OCI-LY7 (cell line): Measurements from ENCODE around the gene NBR1. TPM values are rescaled to one million over a fixed set of nuclear protein-coding genes. Genes with fewer than 3 reads are reported as not detected.
A peak's percentile ranks its signal among the peaks of the same experiment; 100 is the strongest.
"Not testable (repeated sequence)": the region's sequence is repeated elsewhere in the genome, so short reads cannot be mapped to it uniquely, and the experiment has no call there.

ENCODE experiments used
- BruUV-seq: library from RNA; stranded (reverse); fragments of 400-500 nt; replicated peaks from 2 replicates; lab custom pipeline; 2021; lab: Mats Ljungman, UMichigan
- CTCF ChIA-PET: fragments of 300-600 bp; sonication (Branson Sonifier 250); formaldehyde crosslinking; loops from one replicate; lab custom pipeline; 2022; ENCODE audit warnings: antibody characterized with exemption; ENCODE audit not compliant: unreplicated experiment; lab: Charles Lee
- POLR2A ChIA-PET: fragments of 300-600 bp; sonication (Branson Sonifier 250); formaldehyde crosslinking; loops from one replicate; lab custom pipeline; 2022; ENCODE audit warnings: antibody characterized with exemption; lab: Charles Lee
- DNase-seq: peaks from one replicate; pipeline ENCODE4 v3.0.0-alpha.2; 2015; ENCODE audit warnings: low spot score
- H2AFZ ChIP-seq: fragments of 200-600 bp; sonication (generic), shearing (Covaris generic); 2 replicates; pipeline ENCODE4 v1.6.1; 2014; ENCODE audit warnings: mild to moderate bottlenecking, antibody characterized with exemption, low read length, moderate library complexity
- H3K27ac ChIP-seq: fragments of 200-600 bp; sonication (generic); 2 replicates; pipeline ENCODE4 v1.5.1; 2014; ENCODE audit warnings: mixed run types, low read depth, mild to moderate bottlenecking, moderate library complexity, low read length, inconsistent platforms; ENCODE audit not compliant: poor library complexity, severe bottlenecking
- H3K36me3 ChIP-seq: fragments of 200-600 bp; sonication (generic); 2 replicates; pipeline ENCODE4 v1.6.1; 2014; ENCODE audit warnings: mild to moderate bottlenecking, antibody characterized with exemption, low read length, moderate library complexity, mixed read lengths; ENCODE audit not compliant: insufficient read depth
- H3K4me1 ChIP-seq: fragments of 200-600 bp; sonication (generic); 2 replicates; pipeline ENCODE4 v1.5.1; 2014; ENCODE audit warnings: mild to moderate bottlenecking, low read length; ENCODE audit not compliant: insufficient read depth, poor library complexity, severe bottlenecking
- H3K4me2 ChIP-seq: fragments of 200-600 bp; sonication (generic); 2 replicates; pipeline ENCODE4 v1.6.1; 2014; ENCODE audit warnings: mild to moderate bottlenecking, low read length
- H3K4me3 ChIP-seq: fragments of 200-600 bp; sonication (generic); 2 replicates; pipeline ENCODE4 v1.5.1; 2014; ENCODE audit warnings: mild to moderate bottlenecking, low read depth, low read length; ENCODE audit not compliant: poor library complexity, severe bottlenecking
- H3K79me2 ChIP-seq: fragments of 200-600 bp; sonication (generic); 2 replicates; pipeline ENCODE4 v1.6.1; 2016; ENCODE audit warnings: low read depth, mild to moderate bottlenecking, low read length, moderate library complexity, mixed read lengths; ENCODE audit not compliant: insufficient read depth
- H3K9me2 ChIP-seq: fragments of 200-600 bp; sonication (generic); 2 replicates; pipeline ENCODE4 v1.6.1; 2016; ENCODE audit warnings: mild to moderate bottlenecking, low read length, mixed read lengths; ENCODE audit not compliant: insufficient read depth
- H3K9me3 ChIP-seq: fragments of 200-600 bp; sonication (generic); 2 replicates; pipeline ENCODE4 v1.6.1; 2014; ENCODE audit warnings: mild to moderate bottlenecking, mixed run types, low read length, mixed read lengths
- H4K20me1 ChIP-seq: fragments of 200-600 bp; sonication (generic); 2 replicates; pipeline ENCODE4 v1.6.1; 2014; ENCODE audit warnings: mild to moderate bottlenecking, antibody characterized with exemption, low read length, moderate library complexity, mixed read lengths; ENCODE audit not compliant: insufficient read depth
- EZH2phosphoT487 ChIP-seq: fragments of 200-600 bp; sonication (generic); IDR thresholded peaks from 2 replicates; pipeline ENCODE4 v1.6.1; 2018; ENCODE audit warnings: low read depth, borderline replicate concordance, mild to moderate bottlenecking, mixed run types, antibody characterized with exemption, low read length, moderate library complexity, mixed read lengths
- intact Hi-C: fragments of 100-400 bp; cut with micrococcal nuclease; formaldehyde crosslinking; loops from one replicate; pipeline ENCODE4 v1.10.0; 2022; ENCODE audit not compliant: unreplicated experiment
- total RNA-seq, 2 experiments: library from RNA; depleted of rRNA in 1 of 2; stranded (reverse); fragments of >200 nt in 1 of 2; shearing (Covaris generic) in 1 of 2; gene quantifications; 2 replicates each; pipeline ENCODE4 v1.2.3, GENCODE V29; 2014 to 2022
- TF ChIP-seq, protein P1 (sequence below): fragments of 200-600 bp; sonication (generic); conservative IDR thresholded peaks from 2 replicates; pipeline ENCODE4 v1.5.1; 2014; ENCODE audit warnings: mild to moderate bottlenecking, antibody characterized with exemption, low read length, moderate library complexity, mixed read lengths

NBR1 gene
- total RNA-seq, 2 experiments from 2014 or later = 16.2 to 38.6 TPM

DNA sequence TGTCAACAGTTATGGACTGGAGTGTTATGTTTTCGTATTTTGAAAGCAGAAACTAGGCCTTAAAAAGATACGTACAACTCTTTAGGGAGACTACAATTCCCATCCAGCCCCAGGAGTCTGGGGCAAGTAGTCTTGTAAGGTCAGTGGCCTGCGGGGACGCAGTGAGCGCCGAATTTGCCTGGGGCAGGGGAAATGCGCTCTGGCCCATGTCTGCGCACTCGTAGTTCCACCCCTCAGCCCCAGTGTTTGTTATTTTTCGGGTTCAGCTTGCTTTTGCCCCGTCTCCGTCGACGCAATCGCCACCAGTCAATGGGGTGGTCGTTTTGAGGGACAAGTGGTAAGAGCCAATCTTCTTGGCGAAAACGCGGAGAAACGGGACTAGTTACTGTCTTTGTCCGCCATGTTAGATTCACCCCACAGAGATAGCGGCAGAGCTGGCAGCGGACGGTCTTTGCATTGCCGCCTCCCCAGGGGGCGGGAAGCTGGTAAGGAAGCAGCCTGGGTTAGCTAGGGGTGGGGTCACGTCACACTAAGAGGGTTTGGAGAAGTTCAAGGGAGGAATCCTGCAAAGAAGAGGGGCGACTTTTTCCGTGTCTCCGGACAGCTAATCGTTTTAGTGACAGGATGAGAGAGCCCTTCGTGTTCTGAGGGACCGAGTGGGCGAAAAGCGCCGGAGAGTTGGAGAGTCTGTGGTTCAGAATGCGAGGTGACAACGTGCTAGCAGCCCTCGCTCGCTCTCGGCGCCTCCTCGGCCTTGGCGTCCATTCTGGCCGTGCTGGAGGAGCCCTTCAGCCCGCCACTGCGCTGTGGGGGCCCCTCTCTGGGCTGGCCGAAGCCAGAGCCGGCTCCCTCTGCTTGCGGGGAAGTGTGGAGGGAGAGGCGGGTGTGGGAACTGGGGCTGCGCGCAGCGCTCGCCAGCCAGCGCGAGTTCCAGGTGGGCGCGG, 44.8 kb upstream of the NBR1 start:
- Histone ChIP-seq H2AFZ (no peak overlapping the region), H3K4me2 (peak overlapping the region; percentile 90), H3K9me3 (no peaks in the 10 kb centered on the region), H3K9me2 (no peaks in the 10 kb centered on the region), H3K27ac (peak overlapping the region; percentile 61), H3K4me1 (peaks cover 53% of the 10 kb centered on the region), H4K20me1 (no peaks in the 10 kb centered on the region), H3K79me2 (peaks cover 84% of the 10 kb centered on the region), H3K4me3 (peak overlapping the region; percentile 88), H3K36me3 (peaks cover 50% of the 10 kb centered on the region)
- BruUV-seq = TSS peak; percentile 96
- DNase-seq = no peak
- intact Hi-C loops = loop anchor here (1.0 kb wide), 2 partner anchors 33 to 44 kb away; no protein-coding TSS in a partner anchor
- TF ChIP-seq, protein P1, sequence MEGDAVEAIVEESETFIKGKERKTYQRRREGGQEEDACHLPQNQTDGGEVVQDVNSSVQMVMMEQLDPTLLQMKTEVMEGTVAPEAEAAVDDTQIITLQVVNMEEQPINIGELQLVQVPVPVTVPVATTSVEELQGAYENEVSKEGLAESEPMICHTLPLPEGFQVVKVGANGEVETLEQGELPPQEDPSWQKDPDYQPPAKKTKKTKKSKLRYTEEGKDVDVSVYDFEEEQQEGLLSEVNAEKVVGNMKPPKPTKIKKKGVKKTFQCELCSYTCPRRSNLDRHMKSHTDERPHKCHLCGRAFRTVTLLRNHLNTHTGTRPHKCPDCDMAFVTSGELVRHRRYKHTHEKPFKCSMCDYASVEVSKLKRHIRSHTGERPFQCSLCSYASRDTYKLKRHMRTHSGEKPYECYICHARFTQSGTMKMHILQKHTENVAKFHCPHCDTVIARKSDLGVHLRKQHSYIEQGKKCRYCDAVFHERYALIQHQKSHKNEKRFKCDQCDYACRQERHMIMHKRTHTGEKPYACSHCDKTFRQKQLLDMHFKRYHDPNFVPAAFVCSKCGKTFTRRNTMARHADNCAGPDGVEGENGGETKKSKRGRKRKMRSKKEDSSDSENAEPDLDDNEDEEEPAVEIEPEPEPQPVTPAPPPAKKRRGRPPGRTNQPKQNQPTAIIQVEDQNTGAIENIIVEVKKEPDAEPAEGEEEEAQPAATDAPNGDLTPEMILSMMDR = no peak
- no peak for TF ChIP-seq EZH2phosphoT487
- ChIA-PET POLR2A (interaction anchor here (0.6 to 1.1 kb wide), 2 partner anchors 10 to 19 kb away, joined by 3 read pairs; no protein-coding TSS in a partner anchor), CTCF (no interaction called here)

DNA sequence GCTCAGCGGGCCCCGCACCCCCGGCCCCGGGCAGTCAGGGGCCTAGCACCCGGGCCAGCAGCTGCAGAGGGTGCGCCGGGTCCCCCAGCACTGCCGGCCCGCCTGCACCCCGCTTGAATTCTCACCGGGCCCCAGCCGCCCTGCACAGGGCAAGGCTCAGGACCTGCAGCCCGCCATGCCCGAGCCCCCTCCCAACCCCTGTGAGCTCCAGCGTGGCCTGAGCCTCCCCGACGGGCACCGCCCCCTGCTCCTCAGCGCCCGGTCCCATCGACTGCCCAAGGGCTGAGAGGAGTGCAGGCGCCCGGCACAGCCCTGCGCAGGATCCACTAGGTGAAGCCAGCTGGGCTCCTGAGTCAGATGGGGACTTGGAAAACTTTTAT, 44.1 kb upstream of the NBR1 start:
- H3K4me3 ChIP-seq = no peak overlapping the region
- POLR2A ChIA-PET = interaction anchor here (1.1 kb wide), 1 partner anchor 19 kb away, joined by 3 read pairs; no protein-coding TSS in a partner anchor
- TF ChIP-seq, protein P1 = no peak
- TF ChIP-seq EZH2phosphoT487 = no peak
- peaks cover 50% of the 10 kb centered on the region for H3K36me3 ChIP-seq
- H2AFZ ChIP-seq = no peak overlapping the region
- H3K4me2 ChIP-seq = 0 out of 2 replicates have a peak overlapping the region, but pooled peaks have one; percentile 90
- no TSS peak for BruUV-seq
- peaks cover 58% of the 10 kb centered on the region for H3K4me1 ChIP-seq
- H3K9me3 ChIP-seq = no peaks in the 10 kb centered on the region
- no peaks in the 10 kb centered on the region for H3K9me2 ChIP-seq
- CTCF ChIA-PET = no interaction called here
- no peak overlapping the region for H3K27ac ChIP-seq
- no peaks in the 10 kb centered on the region for H4K20me1 ChIP-seq
- DNase-seq = no peak
- peaks cover 82% of the 10 kb centered on the region for H3K79me2 ChIP-seq
- intact Hi-C loops = no loop called here

DNA sequence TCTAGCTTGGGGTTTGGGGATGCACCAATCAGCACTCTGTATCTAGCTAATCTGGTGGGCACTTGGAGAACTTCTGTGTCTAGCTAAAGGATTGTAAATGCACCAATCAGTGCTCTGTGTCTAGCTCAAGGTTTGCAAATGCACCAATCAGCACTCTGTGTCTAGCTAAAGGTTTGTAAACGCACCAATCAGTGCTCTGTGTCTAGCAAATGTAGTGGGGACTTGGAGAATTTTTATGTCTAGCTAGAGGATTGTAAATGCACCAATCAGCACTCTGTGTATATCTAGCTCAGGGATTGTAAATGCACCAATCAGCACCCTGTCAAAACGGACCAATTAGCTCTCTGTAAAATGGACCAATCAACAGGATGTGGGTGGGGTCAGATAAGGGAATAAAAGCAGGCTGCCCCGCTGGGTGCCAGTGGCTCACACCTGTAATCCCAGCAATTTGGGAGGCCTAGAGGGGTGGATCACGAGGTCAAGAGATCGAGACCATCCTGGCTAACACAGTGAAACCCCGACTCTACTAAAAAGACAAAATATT, 43.6 kb upstream of the NBR1 start:
- CTCF ChIA-PET, BruUV-seq, H3K4me3 ChIP-seq, H3K9me3 ChIP-seq, H3K27ac ChIP-seq, H3K9me2 ChIP-seq, DNase-seq, intact Hi-C loops, H4K20me1 ChIP-seq, H2AFZ ChIP-seq, H3K4me2 ChIP-seq: not testable (repeated sequence)
- Histone ChIP-seq H3K36me3 (peaks cover 50% of the 10 kb centered on the region), H3K4me1 (peaks cover 61% of the 10 kb centered on the region), H3K79me2 (peaks cover 77% of the 10 kb centered on the region)
- POLR2A ChIA-PET = interaction anchor here (0.7 to 1.1 kb wide), 2 partner anchors 18 to 32 kb away, joined by 3 to 4 read pairs; no protein-coding TSS in a partner anchor
